ENCODE data around the gene DNAJC17. TPM values are rescaled to one million over a fixed set of nuclear protein-coding genes. Genes with fewer than 3 reads are reported as not detected.

The DNAJC17 gene
- total RNA-seq, 4 donors from 2014 or later = 23.9 to 61.5 (median 36.3) TPM

- Histone ChIP-seq H3K27ac (no peak overlapping the region), H3K4me3 (no peak overlapping the region), H3K9me3 (no peaks in the 10 kb centered on the region), H3K27me3 (no peaks in the 10 kb centered on the region), H3K4me1 (no peaks in the 10 kb centered on the region), H3K36me3 (peaks cover 0 to 97% (median 17%) of the 10 kb centered on the region in 3 donors)
- DNase-seq (ENCODE audit: low spot score in 2 of 2) = no peak
- 96 to 97% methylated on average over 3 of the region's 3 CpGs for WGBS, 2 donors
- TF ChIP-seq EP300 (IDR thresholded peaks at IDR 0.05) (no peak), POLR2A (IDR thresholded peaks at IDR 0.05) (no peak)
- TF ChIP-seq, protein P1, sequence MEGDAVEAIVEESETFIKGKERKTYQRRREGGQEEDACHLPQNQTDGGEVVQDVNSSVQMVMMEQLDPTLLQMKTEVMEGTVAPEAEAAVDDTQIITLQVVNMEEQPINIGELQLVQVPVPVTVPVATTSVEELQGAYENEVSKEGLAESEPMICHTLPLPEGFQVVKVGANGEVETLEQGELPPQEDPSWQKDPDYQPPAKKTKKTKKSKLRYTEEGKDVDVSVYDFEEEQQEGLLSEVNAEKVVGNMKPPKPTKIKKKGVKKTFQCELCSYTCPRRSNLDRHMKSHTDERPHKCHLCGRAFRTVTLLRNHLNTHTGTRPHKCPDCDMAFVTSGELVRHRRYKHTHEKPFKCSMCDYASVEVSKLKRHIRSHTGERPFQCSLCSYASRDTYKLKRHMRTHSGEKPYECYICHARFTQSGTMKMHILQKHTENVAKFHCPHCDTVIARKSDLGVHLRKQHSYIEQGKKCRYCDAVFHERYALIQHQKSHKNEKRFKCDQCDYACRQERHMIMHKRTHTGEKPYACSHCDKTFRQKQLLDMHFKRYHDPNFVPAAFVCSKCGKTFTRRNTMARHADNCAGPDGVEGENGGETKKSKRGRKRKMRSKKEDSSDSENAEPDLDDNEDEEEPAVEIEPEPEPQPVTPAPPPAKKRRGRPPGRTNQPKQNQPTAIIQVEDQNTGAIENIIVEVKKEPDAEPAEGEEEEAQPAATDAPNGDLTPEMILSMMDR (IDR thresholded peaks at IDR 0.05) = no peak
Measured at GRCh38 chr15:40737048-40737447, 70.2 kb downstream of the DNAJC17 start.

- Histone ChIP-seq H3K9me3 (no peaks in the 10 kb centered on the region), H3K36me3 (peaks cover 0 to 97% (median 17%) of the 10 kb centered on the region in 3 donors), H3K27me3 (no peaks in the 10 kb centered on the region), H3K27ac (no peak overlapping the region), H3K4me1 (no peaks in the 10 kb centered on the region), H3K4me3 (no peak overlapping the region)
- 85 to 88% methylated on average over 4 of the region's 4 CpGs for WGBS, 2 donors
- DNase-seq (ENCODE audit: low spot score in 2 of 2) = no peak
- TF ChIP-seq, protein P1 (IDR thresholded peaks at IDR 0.05) = no peak
- no peak for TF ChIP-seq EP300 (IDR thresholded peaks at IDR 0.05)
- no peak for TF ChIP-seq POLR2A (IDR thresholded peaks at IDR 0.05)
Measured at GRCh38 chr15:40736575-40736974, 70.7 kb downstream of the DNAJC17 start.

DNA sequence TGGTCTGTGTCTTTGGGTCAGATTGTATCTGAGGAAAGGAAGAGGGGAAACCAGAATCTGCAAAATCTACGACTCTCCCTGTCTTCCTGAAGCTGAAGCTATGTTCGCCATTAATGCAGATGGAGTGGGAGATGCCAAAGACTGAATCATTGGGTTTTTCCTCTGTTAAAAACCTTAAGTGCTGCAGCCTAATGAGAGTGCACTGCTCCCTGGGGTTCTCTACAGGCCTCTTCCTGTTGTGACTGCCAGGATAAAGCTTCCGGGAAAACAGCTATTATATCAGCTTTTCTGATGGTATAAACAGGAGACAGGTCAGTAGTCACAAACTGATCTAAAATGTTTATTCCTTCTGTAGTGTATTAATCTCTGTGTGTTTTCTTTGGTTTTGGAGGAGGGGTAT, 76.2 kb downstream of the DNAJC17 start:
- Histone ChIP-seq H3K27me3 (no peaks in the 10 kb centered on the region), H3K36me3 (peaks cover 0 to 73% (median 7%) of the 10 kb centered on the region in 3 donors), H3K4me3 (no peak overlapping the region), H3K27ac (no peak overlapping the region), H3K4me1 (no peaks in the 10 kb centered on the region), H3K9me3 (no peaks in the 10 kb centered on the region)
- WGBS, 2 donors = 59 to 60% methylated on average over 3 of the region's 3 CpGs
- TF ChIP-seq, protein P1 (IDR thresholded peaks at IDR 0.05) = no peak
- TF ChIP-seq EP300 (IDR thresholded peaks at IDR 0.05) = no peak
- TF ChIP-seq POLR2A (IDR thresholded peaks at IDR 0.05) = no peak
- no peak for DNase-seq (ENCODE audit: low spot score in 2 of 2)

- Histone ChIP-seq H3K36me3 (peaks cover 0 to 9% (median 0%) of the 10 kb centered on the region in 3 donors), H3K4me1 (no peaks in the 10 kb centered on the region), H3K27me3 (no peaks in the 10 kb centered on the region), H3K27ac (no peak overlapping the region), H3K4me3 (no peak overlapping the region), H3K9me3 (no peaks in the 10 kb centered on the region)
- no peak for DNase-seq (ENCODE audit: low spot score in 2 of 2)
- TF ChIP-seq POLR2A (IDR thresholded peaks at IDR 0.05) = no peak
- 87 to 93% methylated on average over 2 of the region's 2 CpGs for WGBS, 2 donors
Measured at GRCh38 chr15:40723919-40724318, 83.4 kb downstream of the DNAJC17 start.

GRCh38 chr15:40722934-40723333, 84.3 kb downstream of the DNAJC17 start:
- TF ChIP-seq EP300 (IDR thresholded peaks at IDR 0.05) (no peak), POLR2A (IDR thresholded peaks at IDR 0.05) (no peak)
- TF ChIP-seq, protein P1 (IDR thresholded peaks at IDR 0.05) = no peak
- no peak overlapping the region for H3K4me3 ChIP-seq
- WGBS, 2 donors = 89 to 96% methylated on average over 2 of the region's 2 CpGs
- no peaks in the 10 kb centered on the region for H3K4me1 ChIP-seq
- H3K27ac ChIP-seq = no peak overlapping the region
- H3K36me3 ChIP-seq = no peaks in the 10 kb centered on the region
- no peaks in the 10 kb centered on the region for H3K9me3 ChIP-seq
- no peak for DNase-seq (ENCODE audit: low spot score in 2 of 2)
- no peaks in the 10 kb centered on the region for H3K27me3 ChIP-seq

- H3K27me3 ChIP-seq = no peaks in the 10 kb centered on the region
- no peaks in the 10 kb centered on the region for H3K4me1 ChIP-seq
- DNase-seq (ENCODE audit: low spot score in 2 of 2) = no peak
- H3K27ac ChIP-seq = no peak overlapping the region
- H3K4me3 ChIP-seq = no peak overlapping the region
- H3K9me3 ChIP-seq = no peaks in the 10 kb centered on the region
- no peaks in the 10 kb centered on the region for H3K36me3 ChIP-seq
- TF ChIP-seq, protein P1 (IDR thresholded peaks at IDR 0.05) = no peak
- TF ChIP-seq EP300 (IDR thresholded peaks at IDR 0.05) = no peak
- TF ChIP-seq POLR2A (IDR thresholded peaks at IDR 0.05) = no peak
- 90 to 92% methylated on average over 4 of the region's 4 CpGs for WGBS, 2 donors
Measured at GRCh38 chr15:40722354-40722753, 84.9 kb downstream of the DNAJC17 start.

Measured in tibial nerve (tissue), 4 donors.